Right lobe of liver (tissue), 6 donors: ENCODE measurements around the gene MIB1. TPM values are rescaled to one million over a fixed set of nuclear protein-coding genes. Genes with fewer than 3 reads are reported as not detected.

Experiments used
- ATAC-seq, 4 donors: fragments of 200-7000 bp; cut with Tn5 transposase; one replicate each; pipeline ENCODE4 v1.9.1; 2020; ENCODE audit warnings: mild to moderate bottlenecking in 4 of 4, moderate library complexity in 4 of 4
- DNase-seq, 3 donors: peaks; one replicate each; pipeline ENCODE4 v3.0.0-alpha.2; 2020
- H3K27ac ChIP-seq, 3 donors: fragments of 200-600 bp; one replicate each; pipeline ENCODE4 v1.8.0; 2022
- H3K27me3 ChIP-seq, 2 donors: fragments of 200-600 bp; one replicate each; pipeline ENCODE4 v1.8.0; 2022
- H3K36me3 ChIP-seq, 4 donors: fragments of 200-600 bp; sonication (generic) in 1 of 4; one replicate each; pipeline versions ENCODE4 v1.5.1 to v1.8.0; 2017 to 2022; ENCODE audit warnings: control low read depth in 1 of 4
- H3K4me1 ChIP-seq, 4 donors: fragments of 200-600 bp; sonication (generic) in 1 of 4; one replicate each; pipeline versions ENCODE4 v1.5.1 to v1.8.0; 2017 to 2022; ENCODE audit warnings: control low read depth in 1 of 4
- H3K4me3 ChIP-seq, 3 donors: fragments of 200-600 bp; one replicate each; pipeline ENCODE4 v1.8.0; 2022
- H3K9me3 ChIP-seq, 4 donors: fragments of 200-600 bp; sonication (generic) in 1 of 4; one replicate each; pipeline versions ENCODE4 v1.5.1 to v1.8.0; 2017 to 2022; ENCODE audit warnings: control low read depth in 1 of 4
- CTCF ChIP-seq, 4 donors: fragments of 200-600 bp in 3 of 4; fragments of 450-650 bp in 1 of 4; IDR thresholded peaks; one replicate each; pipeline versions ENCODE4 v1.5.1 to v1.8.0; 2016 to 2022; ENCODE audit warnings: antibody characterized with exemption in 4 of 4, mild to moderate bottlenecking in 2 of 4
- POLR2A ChIP-seq: fragments of 450-650 bp; IDR thresholded peaks from one replicate; pipeline ENCODE4 v1.6.1; 2017; ENCODE audit warnings: antibody characterized with exemption, mild to moderate bottlenecking
- WGBS: methylation state at CpG from one replicate; pipeline ENCODE4 v1.1.6; 2018; ENCODE audit warnings: low coverage, low lambda C conversion rate; ENCODE audit not compliant: insufficient coverage; ENCODE audit errors: missing lambda C conversion rate; 5-methylcytosine and 5-hydroxymethylcytosine counted together
- intact Hi-C, 2 donors: fragments of 100-400 bp; cut with DNase I; formaldehyde crosslinking; loops; one replicate each; pipeline versions ENCODE4 v1.11.2 to v1.14.1; 2022
- total RNA-seq, 6 experiments: library from RNA; depleted of rRNA in 2 of 6; stranded (reverse); fragments of >200 nt in 2 of 6; fragmentation: NEBNext Ultra II Directional in 3 of 6; extraction: Animal tissue kit (Norgen Biotek cat#: 25700) in 3 of 6; gene quantifications; one replicate each; pipeline versions ENCODE4 v1.1.0 to v1.2.4, GENCODE V29; 2016 to 2023
- donor health status: DM: no; HTN: yes; CAD: no.
- donor health status: DM: no; HTN: no; CAD: no.
- donor health status: DM: no; HTN: no; CAD: no.
- donor health status: DM: no; HTN: yes; CAD: no.
- donor health status: DM: no; HTN: yes; CAD: no.

The MIB1 gene
- total RNA-seq, 6 experiments from 2014 or later: 10.6 to 17.1 (median 14.6) TPM

GRCh38 chr18:21757833-21758232, 17.2 kb downstream of the MIB1 start:
- intact Hi-C loops: no loop called here
- ATAC-seq: no peak

GRCh38 chr18:21759836-21760235, 19.2 kb downstream of the MIB1 start:
- Histone ChIP-seq H3K9me3 (no peaks in the 10 kb centered on the region), H3K4me3 (no peak overlapping the region), H3K27ac (no peak overlapping the region), H3K36me3 (no peaks in the 10 kb centered on the region), H3K27me3 (no peaks in the 10 kb centered on the region), H3K4me1 (no peaks in the 10 kb centered on the region)
- ATAC-seq: no peak
- intact Hi-C loops: no loop called here
- no peak for TF ChIP-seq POLR2A
- TF ChIP-seq CTCF (IDR thresholded peaks at IDR 0.05): no peak
- 95% methylated on average over 2 of the region's 2 CpGs for WGBS
- DNase-seq: no peak

More at GRCh38 chr18:21757833-21758232, 17.2 kb downstream of the MIB1 start:
- WGBS: 92% methylated on average over 3 of the region's 3 CpGs
- no peak overlapping the region for H3K27ac ChIP-seq
- H3K4me3 ChIP-seq: no peak overlapping the region
- no peak for DNase-seq
- TF ChIP-seq CTCF (IDR thresholded peaks at IDR 0.05) (no peak), POLR2A (no peak)
- H3K27me3 ChIP-seq: no peaks in the 10 kb centered on the region
- no peaks in the 10 kb centered on the region for H3K36me3 ChIP-seq
- no peaks in the 10 kb centered on the region for H3K9me3 ChIP-seq
- no peaks in the 10 kb centered on the region for H3K4me1 ChIP-seq

GRCh38 chr18:21760321-21760720, 19.7 kb downstream of the MIB1 start:
- H3K4me1 ChIP-seq: no peaks in the 10 kb centered on the region
- DNase-seq (no peak), ATAC-seq (no peak)
- no peaks in the 10 kb centered on the region for H3K36me3 ChIP-seq
- TF ChIP-seq POLR2A (no peak), CTCF (IDR thresholded peaks at IDR 0.05) (no peak)
- intact Hi-C loops: no loop called here
- H3K27me3 ChIP-seq: no peaks in the 10 kb centered on the region
- no peak overlapping the region for H3K27ac ChIP-seq
- H3K4me3 ChIP-seq: no peak overlapping the region
- H3K9me3 ChIP-seq: no peaks in the 10 kb centered on the region

DNA sequence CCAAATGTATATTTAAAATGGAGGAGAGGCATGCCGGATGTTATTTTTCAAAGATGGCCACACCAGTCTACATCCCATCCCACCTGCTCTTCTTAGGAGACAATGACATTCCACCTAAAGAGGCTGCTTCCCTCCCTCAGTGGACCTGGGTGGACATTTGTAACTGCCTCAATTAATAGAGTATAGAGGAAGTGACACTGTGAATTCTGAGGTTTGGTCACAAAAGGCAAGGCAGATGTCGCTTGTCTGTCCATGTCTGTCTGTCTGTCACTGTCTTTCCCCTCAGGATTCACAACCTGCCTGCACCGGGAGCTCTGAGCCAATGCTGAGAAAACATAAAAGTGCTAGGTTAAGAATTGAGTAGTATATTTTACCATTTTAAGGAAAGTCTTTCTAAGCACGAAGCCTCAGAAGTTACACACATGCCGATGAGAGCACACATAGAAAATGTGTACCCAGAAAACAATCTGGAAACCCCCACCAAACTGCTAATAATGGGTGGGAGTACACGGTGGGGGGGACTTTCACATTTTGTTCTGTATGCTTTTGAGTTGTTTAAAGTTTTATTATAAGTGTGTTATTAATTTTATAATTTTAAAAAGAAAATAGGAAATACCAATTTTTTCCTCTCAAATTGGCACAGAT, 21.0 kb downstream of the MIB1 start:
- DNase-seq (no peak), ATAC-seq (no peak)
- Histone ChIP-seq H3K4me1 (no peaks in the 10 kb centered on the region), H3K4me3 (no peak overlapping the region), H3K27me3 (no peaks in the 10 kb centered on the region), H3K27ac (no peak overlapping the region), H3K36me3 (no peaks in the 10 kb centered on the region), H3K9me3 (no peaks in the 10 kb centered on the region)
- intact Hi-C loops: no loop called here
- 82% methylated on average over 6 of the region's 6 CpGs for WGBS
- TF ChIP-seq POLR2A (no peak), CTCF (IDR thresholded peaks at IDR 0.05) (no peak)
